ENCODE data around the gene PHOX2B.

Gene PHOX2B

GRCh38 chr4:41702770-41703169, 45.8 kb downstream of the PHOX2B start:
- ATAC-seq (no peak), DNase-seq (no peak)
- no peak overlapping the region for H3K4me3 Mint-ChIP-seq
- no peaks in the 10 kb centered on the region for H3K4me1 Mint-ChIP-seq
- peaks cover 30% of the 10 kb centered on the region for H3K27me3 Mint-ChIP-seq
- peaks cover 0 to 7% of the 10 kb centered on the region in 2 donors for H3K9me3 Mint-ChIP-seq
- no peak overlapping the region for H3K27ac Mint-ChIP-seq

- no peak overlapping the region for H3K27ac Mint-ChIP-seq
- ATAC-seq (no peak), DNase-seq (no peak)
- H3K4me3 Mint-ChIP-seq, result no peak overlapping the region
- no peaks in the 10 kb centered on the region for H3K4me1 Mint-ChIP-seq
- H3K9me3 Mint-ChIP-seq, result peaks cover 0 to 7% of the 10 kb centered on the region in 2 donors
- H3K27me3 Mint-ChIP-seq, result peaks cover 35% of the 10 kb centered on the region
Measured at GRCh38 chr4:41701983-41702382, 46.5 kb downstream of the PHOX2B start.

GRCh38 chr4:41696763-41697162, 51.8 kb downstream of the PHOX2B start:
- Mint-ChIP-seq H3K4me3 (no peak overlapping the region), H3K27ac (no peak overlapping the region), H3K27me3 (peaks cover 19% of the 10 kb centered on the region), H3K4me1 (no peaks in the 10 kb centered on the region), H3K9me3 (no peaks in the 10 kb centered on the region)
- DNase-seq (no peak), ATAC-seq (no peak)

GRCh38 chr4:41696131-41696530, 52.4 kb downstream of the PHOX2B start:
- Mint-ChIP-seq H3K27me3 (peaks cover 19% of the 10 kb centered on the region), H3K4me1 (no peaks in the 10 kb centered on the region), H3K27ac (no peak overlapping the region), H3K4me3 (no peak overlapping the region), H3K9me3 (no peaks in the 10 kb centered on the region)
- ATAC-seq, result no peak
- no peak for DNase-seq
